Activated CD8-positive, alpha-beta memory T cell treated with anti-CD3 and anti-CD28 coated beads, Interleukin-2, amount 10 ng/mL, durations not matched to agents 7 days and 5 days (primary cell): ENCODE measurements around the gene MST1R. TPM values are rescaled to one million over a fixed set of nuclear protein-coding genes. Genes with fewer than 3 reads are reported as not detected.
A peak's percentile ranks its signal among the peaks of the same experiment; 100 is the strongest.
"Not testable (repeated sequence)": the region's sequence is repeated elsewhere in the genome, so short reads cannot be mapped to it uniquely, and the experiment has no call there.

Source experiments
- ATAC-seq: fragments of 150-1000 bp; cut with Tn5 transposase; one replicate; pipeline ENCODE4 v1.10.0; 2021; ENCODE audit warnings: moderate library complexity
- CTCF ChIA-PET: fragments of 350-600 bp; sonication (Branson Sonifier 250); formaldehyde crosslinking; loops from one replicate; lab custom pipeline; 2021; ENCODE audit warnings: antibody characterized with exemption; lab: Charles Lee
- DNase-seq: peaks from one replicate; pipeline ENCODE4 v3.0.0-alpha.2; 2020
- H3K27ac Mint-ChIP-seq: one replicate; pipeline ENCODE4 v1.8.0; 2021; ENCODE audit warnings: mild to moderate bottlenecking, mixed read lengths
- H3K27me3 Mint-ChIP-seq: one replicate; pipeline ENCODE4 v1.8.0; 2021; ENCODE audit warnings: mixed read lengths
- H3K36me3 Mint-ChIP-seq: one replicate; pipeline ENCODE4 v1.8.0; 2021; ENCODE audit warnings: mild to moderate bottlenecking, mixed read lengths
- H3K4me1 Mint-ChIP-seq: one replicate; pipeline ENCODE4 v1.8.0; 2021; ENCODE audit warnings: mixed read lengths
- H3K4me3 Mint-ChIP-seq: one replicate; pipeline ENCODE4 v1.8.0; 2021; ENCODE audit warnings: mild to moderate bottlenecking, moderate library complexity, mixed read lengths
- H3K9me3 Mint-ChIP-seq: one replicate; pipeline ENCODE4 v1.8.0; 2022; ENCODE audit warnings: low read depth, mixed read lengths
- total RNA-seq, 2 experiments: library from RNA; stranded (reverse); gene quantifications; one replicate each; pipeline ENCODE4 v1.2.3, GENCODE V29; 2021

Gene MST1R
- total RNA-seq, 2 experiments from 2014 or later: 1.2 to 2.5 TPM

DNA sequence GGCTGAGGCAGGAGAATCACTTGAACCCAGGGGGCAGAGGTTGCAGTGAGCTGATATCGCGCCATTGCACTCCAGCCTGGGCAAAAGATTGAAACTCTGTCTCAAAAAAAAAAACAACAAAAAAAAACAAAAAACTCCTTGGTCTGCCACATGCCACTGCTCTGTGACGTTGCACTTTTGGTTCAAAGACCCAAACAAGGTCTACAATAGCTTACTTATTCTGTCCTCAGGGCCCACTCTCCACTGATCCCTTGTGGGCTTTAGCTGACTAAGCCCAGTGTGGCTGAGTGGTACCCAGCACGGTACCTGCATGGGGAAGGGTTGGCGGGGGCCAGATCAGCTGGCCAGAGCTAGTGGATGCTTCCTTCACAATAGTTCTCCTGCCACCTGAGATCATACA lies 24.1 kb upstream of the MST1R start:
- Mint-ChIP-seq H3K27me3 (no peaks in the 10 kb centered on the region), H3K27ac (no peak overlapping the region), H3K36me3 (no peaks in the 10 kb centered on the region), H3K9me3 (no peaks in the 10 kb centered on the region), H3K4me1 (peaks cover 28% of the 10 kb centered on the region), H3K4me3 (no peak overlapping the region)
- DNase-seq: no peak
- no peak for ATAC-seq
- CTCF ChIA-PET: interaction anchor here (0.8 to 1.0 kb wide), 2 partner anchors 9 to 89 kb away, joined by 3 to 4 read pairs; no protein-coding TSS in a partner anchor

DNA sequence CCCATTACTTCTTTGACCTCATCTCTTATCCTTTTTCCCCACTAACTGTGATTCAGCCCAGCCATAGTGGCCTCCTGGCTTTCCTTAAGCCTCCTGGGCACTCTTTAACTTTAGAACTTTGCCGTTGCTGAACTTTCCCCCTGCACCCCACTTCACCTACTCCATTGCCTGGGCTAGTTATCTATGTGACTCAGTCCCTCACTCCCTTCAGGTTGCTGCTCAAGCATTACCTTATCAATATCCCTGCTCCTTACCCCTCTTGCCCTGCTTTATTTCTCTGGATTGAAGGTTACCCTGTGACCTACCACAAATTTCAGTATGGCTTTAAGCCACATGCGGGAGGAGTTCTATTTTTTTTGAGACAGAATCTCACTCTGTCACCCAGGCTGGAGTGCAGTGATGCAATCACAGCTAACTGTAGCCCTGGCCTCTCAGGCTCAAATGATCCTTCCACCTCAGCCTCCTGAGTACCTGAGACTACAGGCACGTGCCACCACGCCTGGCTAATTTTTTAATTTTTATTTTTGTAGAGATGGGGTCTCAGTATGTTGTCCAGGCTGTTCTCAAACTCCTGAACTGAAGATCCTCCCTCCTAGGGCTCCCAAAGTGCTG lies 22.6 kb upstream of the MST1R start:
- H3K27me3 Mint-ChIP-seq: no peaks in the 10 kb centered on the region
- no peak for ATAC-seq
- CTCF ChIA-PET: interaction anchor here (0.9 kb wide), 1 partner anchor 143 kb away, joined by 3 read pairs; no protein-coding TSS in a partner anchor
- no peaks in the 10 kb centered on the region for H3K9me3 Mint-ChIP-seq
- H3K36me3 Mint-ChIP-seq: no peaks in the 10 kb centered on the region
- DNase-seq: no peak
- H3K4me3 Mint-ChIP-seq: no peak overlapping the region
- H3K27ac Mint-ChIP-seq: peak overlapping the region; percentile 1
- H3K4me1 Mint-ChIP-seq: peaks cover 28% of the 10 kb centered on the region

DNA sequence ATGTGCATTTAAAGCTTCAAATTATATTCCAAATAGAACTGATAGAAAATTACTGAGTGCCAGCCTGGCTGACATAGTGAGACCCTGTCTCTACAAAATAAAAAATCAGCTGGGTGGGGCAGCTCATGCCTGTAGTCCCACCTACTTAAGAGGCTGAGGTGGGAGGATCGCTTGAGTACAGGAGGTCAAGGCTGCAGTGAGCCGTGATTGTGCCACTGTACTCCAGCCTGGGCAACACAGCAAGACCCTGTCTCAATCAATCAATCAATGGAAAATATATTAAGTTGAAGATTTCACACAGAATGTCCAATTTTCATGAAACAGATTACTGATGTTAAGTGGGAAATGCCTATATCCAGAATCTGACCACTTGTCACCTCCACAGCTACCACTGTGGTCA lies 21.8 kb upstream of the MST1R start:
- Mint-ChIP-seq H3K27me3 (no peaks in the 10 kb centered on the region), H3K36me3 (no peaks in the 10 kb centered on the region), H3K4me1 (peaks cover 27% of the 10 kb centered on the region), H3K9me3 (no peaks in the 10 kb centered on the region), H3K4me3 (no peak overlapping the region), H3K27ac (no peak overlapping the region)
- CTCF ChIA-PET: interaction anchor here (0.6 to 0.9 kb wide), 3 partner anchors 61 to 142 kb away, joined by 3 read pairs; no protein-coding TSS in a partner anchor
- DNase-seq: no peak
- ATAC-seq: no peak

DNA sequence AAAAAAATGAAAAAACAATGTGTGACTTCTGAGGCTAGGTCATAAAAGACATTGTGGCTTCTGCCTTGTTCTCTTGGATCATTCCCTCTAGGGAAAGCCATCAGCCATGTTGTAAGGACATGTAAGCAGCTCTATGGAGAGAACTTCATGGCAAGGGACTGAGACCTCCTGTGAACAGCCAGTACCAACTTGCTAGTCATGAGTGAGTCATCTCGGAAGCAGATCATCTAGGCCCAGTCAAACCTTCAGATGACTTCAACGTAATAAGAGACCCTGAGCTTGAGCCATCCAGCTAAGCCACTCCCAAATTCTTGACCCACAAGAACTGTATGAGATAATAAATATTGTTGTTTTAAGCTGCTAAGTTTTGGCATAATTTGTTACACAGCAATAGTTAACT lies 21.0 kb upstream of the MST1R start:
- no peak for ATAC-seq
- Mint-ChIP-seq H3K36me3 (no peaks in the 10 kb centered on the region), H3K4me1 (peaks cover 22% of the 10 kb centered on the region), H3K4me3 (no peak overlapping the region), H3K27me3 (no peaks in the 10 kb centered on the region), H3K27ac (no peak overlapping the region), H3K9me3 (no peaks in the 10 kb centered on the region)
- no peak for DNase-seq
- CTCF ChIA-PET: interaction anchor here (0.9 kb wide), 1 partner anchor 122 kb away, joined by 3 read pairs; no protein-coding TSS in a partner anchor

DNA sequence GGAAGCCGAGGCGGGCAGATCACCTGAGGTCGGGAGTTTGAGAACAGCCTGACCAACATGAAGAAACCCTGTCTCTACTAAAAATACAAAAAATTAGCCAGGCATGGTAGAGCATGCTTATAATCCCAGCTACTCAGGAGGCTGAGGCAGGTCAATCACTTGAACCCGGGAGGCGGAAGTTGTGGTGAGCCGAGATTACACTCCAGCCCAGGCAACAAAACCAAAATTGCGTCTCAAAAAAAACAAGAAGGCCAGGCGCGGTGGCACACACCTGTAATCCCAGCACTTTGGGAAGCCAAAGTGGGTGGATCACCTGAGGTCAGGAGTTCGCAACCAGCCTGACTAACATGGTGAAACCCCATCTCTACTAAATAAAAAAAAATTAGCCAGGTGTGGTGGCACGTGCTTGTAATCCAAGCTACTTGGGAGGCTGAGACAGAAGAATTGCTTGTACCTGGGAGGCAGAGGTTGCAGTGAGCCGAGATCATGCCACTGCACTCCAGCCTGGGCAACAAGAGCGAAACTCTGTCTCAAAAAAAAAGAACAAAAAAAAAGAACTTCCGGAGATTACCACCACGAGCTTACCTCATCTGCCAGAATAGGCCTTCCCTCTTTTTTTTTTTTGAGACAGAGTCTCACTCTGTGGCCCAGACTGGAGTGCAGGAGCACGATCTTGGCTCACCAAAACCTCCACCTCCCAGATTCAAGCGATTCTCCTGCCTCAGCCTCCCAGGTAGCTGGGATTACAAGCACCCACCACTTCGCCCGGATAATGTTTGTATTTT lies 14.3 kb upstream of the MST1R start:
- peak overlapping the region; percentile 40 for H3K27ac Mint-ChIP-seq
- peak; percentile 39 for ATAC-seq
- not testable (repeated sequence) for H3K36me3 Mint-ChIP-seq

DNA sequence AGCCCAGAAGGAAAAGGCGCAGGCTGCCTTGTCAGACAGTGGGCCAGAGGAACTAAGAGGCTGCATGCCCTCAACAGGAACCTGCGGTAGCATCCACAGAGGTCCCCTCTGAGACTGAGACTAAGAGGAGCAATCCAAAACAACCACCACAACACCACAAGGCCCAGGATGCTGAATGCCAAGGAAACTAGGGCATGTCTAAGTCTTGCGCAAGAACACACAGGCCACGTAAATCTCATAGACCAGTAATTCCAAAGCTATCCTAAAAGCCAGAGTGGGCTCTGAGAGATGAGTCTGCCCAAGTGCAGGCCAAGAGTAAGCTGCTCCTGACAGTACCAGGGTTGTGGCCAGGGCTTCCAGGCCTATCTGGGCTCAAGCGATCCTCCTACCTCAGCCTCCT lies 13.0 kb upstream of the MST1R start:
- Mint-ChIP-seq H3K36me3 (peaks cover 1% of the 10 kb centered on the region), H3K27ac (no peak overlapping the region), H3K4me3 (no peak overlapping the region), H3K9me3 (no peaks in the 10 kb centered on the region), H3K27me3 (no peaks in the 10 kb centered on the region), H3K4me1 (peaks cover 2% of the 10 kb centered on the region)
- DNase-seq (no peak), ATAC-seq (no peak)
- CTCF ChIA-PET: no interaction called here

More for the DNA sequence above, 14.3 kb upstream of the MST1R start:
- H3K9me3 Mint-ChIP-seq, H3K4me1 Mint-ChIP-seq, H3K4me3 Mint-ChIP-seq, H3K27me3 Mint-ChIP-seq, DNase-seq: not testable (repeated sequence)
- CTCF ChIA-PET: interaction anchor here (1.1 kb wide), 1 partner anchor 19 kb away, joined by 3 read pairs; no protein-coding TSS in a partner anchor

DNA sequence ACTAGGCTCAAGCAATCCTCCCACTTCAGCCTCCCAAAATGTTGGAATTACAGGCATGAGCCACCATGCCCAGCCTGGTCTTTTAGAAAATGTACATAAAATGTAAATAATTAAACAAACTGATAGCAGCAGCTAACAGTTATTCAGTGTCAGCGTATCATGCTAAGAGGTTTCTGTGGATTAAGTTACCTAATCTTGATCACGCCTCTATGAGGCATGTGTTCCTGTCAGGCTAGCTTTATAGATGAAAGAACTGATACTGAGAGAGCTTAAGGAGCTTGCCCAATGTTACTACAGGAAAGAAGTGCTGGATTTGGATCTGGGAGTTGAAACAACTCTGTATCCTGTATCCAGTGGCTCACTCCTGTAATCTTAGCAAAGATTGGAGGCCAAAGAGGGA lies 11.2 kb upstream of the MST1R start:
- no peaks in the 10 kb centered on the region for H3K27me3 Mint-ChIP-seq
- DNase-seq (no peak), ATAC-seq (no peak)
- H3K9me3 Mint-ChIP-seq: no peaks in the 10 kb centered on the region
- H3K36me3 Mint-ChIP-seq: peaks cover 1% of the 10 kb centered on the region
- CTCF ChIA-PET: no interaction called here
- no peak overlapping the region for H3K27ac Mint-ChIP-seq
- no peak overlapping the region for H3K4me3 Mint-ChIP-seq
- peaks cover 2% of the 10 kb centered on the region for H3K4me1 Mint-ChIP-seq

DNA sequence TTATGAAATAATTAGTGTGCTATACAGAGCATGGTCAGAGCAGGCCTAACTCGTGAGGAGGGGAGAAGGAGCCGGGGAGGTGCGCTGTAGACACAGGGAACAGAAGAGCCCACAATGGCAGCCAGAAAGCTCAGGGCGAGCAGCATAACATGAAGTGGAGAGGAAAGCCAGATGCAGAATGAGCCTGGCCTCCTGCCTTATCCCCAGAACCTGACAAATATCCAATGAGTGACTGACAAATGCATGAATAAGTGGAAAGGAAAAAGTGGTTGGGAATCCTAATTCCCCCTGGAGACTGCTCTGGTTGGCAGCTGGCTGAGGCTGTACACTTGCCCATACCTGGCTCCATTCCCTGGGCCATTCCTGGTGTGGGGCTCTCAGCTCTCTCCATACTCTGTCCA lies 9.2 kb upstream of the MST1R start:
- ATAC-seq: no peak
- Mint-ChIP-seq H3K9me3 (no peaks in the 10 kb centered on the region), H3K36me3 (peaks cover 1% of the 10 kb centered on the region), H3K4me1 (no peaks in the 10 kb centered on the region), H3K27ac (no peak overlapping the region), H3K4me3 (no peak overlapping the region), H3K27me3 (no peaks in the 10 kb centered on the region)
- CTCF ChIA-PET: interaction anchor here (1.0 kb wide), 1 partner anchor 8 kb away, joined by 3 read pairs; no protein-coding TSS in a partner anchor
- no peak for DNase-seq

DNA sequence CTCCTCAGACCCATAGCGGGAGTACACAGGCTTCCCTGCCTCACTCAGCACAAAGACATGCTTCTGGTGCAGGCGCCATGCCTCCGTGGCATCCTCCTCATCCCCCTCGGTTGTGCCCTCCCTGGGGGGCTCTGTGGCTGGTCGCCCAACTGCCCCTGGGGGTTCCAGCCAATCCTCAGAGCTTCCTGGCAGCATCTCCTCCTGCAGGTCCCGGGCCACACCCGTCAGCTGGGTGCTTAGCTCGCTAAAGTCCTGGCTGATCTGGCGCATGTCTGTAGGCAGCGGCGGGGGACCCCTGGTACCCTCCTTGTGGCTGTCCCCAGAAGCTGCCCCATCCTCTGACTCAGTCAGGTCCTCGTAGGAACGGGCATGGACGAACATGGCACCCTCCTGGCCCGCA lies 7.9 kb upstream of the MST1R start:
- DNase-seq: no peak
- Mint-ChIP-seq H3K27ac (no peak overlapping the region), H3K4me3 (no peak overlapping the region), H3K36me3 (no peaks in the 10 kb centered on the region), H3K4me1 (peaks cover 4% of the 10 kb centered on the region), H3K9me3 (no peaks in the 10 kb centered on the region), H3K27me3 (no peaks in the 10 kb centered on the region)
- ATAC-seq: no peak
- CTCF ChIA-PET: no interaction called here

DNA sequence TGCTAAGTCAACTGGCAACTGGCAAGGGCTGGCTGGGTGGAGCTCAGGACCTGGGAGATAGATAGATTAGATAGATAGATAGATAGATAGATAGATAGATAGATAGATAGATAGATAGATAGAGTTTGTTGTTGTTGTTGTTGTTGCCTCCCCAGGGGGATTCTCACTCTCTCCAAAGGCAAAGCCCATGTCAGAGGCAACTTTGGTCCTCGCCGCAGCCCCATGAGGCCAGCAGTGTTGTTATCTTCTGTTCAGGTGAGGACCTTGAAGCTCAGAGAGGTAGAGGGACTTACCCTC lies 7.4 kb upstream of the MST1R start:
- CTCF ChIA-PET: interaction anchor here (0.7 kb wide), 1 partner anchor 18 kb away, joined by 3 read pairs; the partner anchor contains the start of gene MON1A
- H3K4me1 Mint-ChIP-seq: peaks cover 9% of the 10 kb centered on the region
- no peak overlapping the region for H3K4me3 Mint-ChIP-seq
- no peak overlapping the region for H3K27ac Mint-ChIP-seq
- DNase-seq (no peak), ATAC-seq (no peak)
- no peaks in the 10 kb centered on the region for H3K27me3 Mint-ChIP-seq
- H3K36me3 Mint-ChIP-seq: no peaks in the 10 kb centered on the region
- no peaks in the 10 kb centered on the region for H3K9me3 Mint-ChIP-seq

DNA sequence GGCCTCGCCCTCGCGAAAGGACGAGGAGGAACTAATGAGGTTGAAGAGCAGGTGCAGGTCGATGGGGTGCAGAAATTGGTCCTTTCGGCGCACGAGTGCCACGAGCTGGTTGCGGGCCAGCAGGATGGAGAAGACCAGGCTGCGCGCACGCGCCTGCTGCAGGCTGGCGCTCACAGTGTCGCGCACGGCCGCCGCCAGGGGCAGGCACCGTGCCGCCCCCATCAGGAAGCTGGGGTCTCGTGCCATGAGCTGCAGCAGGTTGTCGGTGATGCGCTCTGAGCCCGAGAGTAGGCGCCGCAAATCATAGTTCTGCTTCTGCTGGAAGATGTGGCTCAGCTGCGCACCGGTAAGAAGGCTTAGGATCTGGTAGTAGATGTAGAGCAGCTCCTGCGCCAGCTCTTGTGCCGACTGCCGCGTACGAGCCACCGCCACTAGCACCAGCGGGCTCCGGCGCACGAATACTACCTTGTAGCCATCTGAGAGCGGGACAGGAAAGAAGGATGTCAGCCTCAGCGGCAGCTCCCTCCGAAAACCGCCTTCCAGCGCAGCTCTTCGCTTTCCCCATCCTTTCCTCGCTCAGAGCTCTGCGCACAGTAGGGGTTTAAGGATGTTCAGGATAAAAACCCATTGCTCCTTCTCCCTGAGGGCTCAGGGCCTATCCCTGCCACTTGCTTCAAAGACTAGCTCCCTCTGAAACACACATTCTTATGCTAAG lies 6.9 kb upstream of the MST1R start:
- Mint-ChIP-seq H3K4me1 (peaks cover 14% of the 10 kb centered on the region), H3K27ac (no peak overlapping the region), H3K36me3 (no peaks in the 10 kb centered on the region), H3K4me3 (no peak overlapping the region), H3K27me3 (no peaks in the 10 kb centered on the region), H3K9me3 (no peaks in the 10 kb centered on the region)
- DNase-seq (no peak), ATAC-seq (no peak)
- CTCF ChIA-PET: interaction anchor here (0.7 kb wide), 1 partner anchor 19 kb away, joined by 3 read pairs; the partner anchor contains the start of gene MON1A

DNA sequence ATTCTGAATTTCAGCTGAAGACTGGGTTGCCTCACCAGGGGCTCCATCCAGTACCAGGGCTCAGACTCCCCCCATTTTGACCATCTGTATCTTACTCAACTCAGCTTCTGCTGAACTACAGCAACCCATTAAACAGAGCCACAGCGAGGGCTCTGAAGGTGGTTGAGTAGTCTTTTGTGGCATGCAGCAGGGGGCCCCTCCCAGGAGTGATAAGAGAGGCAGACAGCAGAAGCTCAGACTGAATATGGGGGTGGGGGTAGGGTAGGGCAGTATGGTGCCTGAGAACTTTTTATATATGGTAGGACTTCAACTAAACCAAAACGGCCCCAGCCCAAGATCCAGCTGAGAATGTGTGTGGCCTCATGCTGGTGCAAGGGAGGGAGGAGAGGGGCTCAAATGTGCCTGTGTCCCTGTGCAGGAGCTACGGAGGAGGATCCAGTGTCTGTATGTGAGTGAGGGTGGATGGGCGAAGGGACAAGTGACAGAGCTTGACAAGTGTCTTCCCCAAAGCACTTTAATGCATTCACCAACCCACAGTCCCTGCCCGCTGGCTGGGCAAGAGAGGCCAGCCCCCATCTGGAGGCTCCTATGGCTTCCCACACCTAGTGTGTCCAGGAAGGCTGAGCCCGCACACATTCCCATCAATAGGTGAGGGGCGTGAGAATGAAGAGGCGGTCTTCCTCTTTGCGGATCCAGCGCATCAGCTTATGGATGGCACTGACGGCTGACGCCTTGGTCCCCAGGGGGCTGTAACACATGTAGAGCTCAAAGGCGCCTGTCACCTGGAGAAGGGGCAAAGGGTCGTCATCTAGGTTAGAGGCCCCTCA lies 4.9 kb upstream of the MST1R start:
- Mint-ChIP-seq H3K4me3 (no peak overlapping the region), H3K4me1 (peaks cover 29% of the 10 kb centered on the region), H3K9me3 (no peaks in the 10 kb centered on the region), H3K27me3 (no peaks in the 10 kb centered on the region), H3K36me3 (peaks cover 2% of the 10 kb centered on the region), H3K27ac (no peak overlapping the region)
- ATAC-seq (no peak), DNase-seq (no peak)
- CTCF ChIA-PET: interaction anchor here (1.3 to 4.0 kb wide), 2 partner anchors 31 to 106 kb away, joined by 4 to 25 read pairs; partner anchors contain the start of genes INKA1 and RBM6
